ENCODE results near the gene ZNF554.

DNA sequence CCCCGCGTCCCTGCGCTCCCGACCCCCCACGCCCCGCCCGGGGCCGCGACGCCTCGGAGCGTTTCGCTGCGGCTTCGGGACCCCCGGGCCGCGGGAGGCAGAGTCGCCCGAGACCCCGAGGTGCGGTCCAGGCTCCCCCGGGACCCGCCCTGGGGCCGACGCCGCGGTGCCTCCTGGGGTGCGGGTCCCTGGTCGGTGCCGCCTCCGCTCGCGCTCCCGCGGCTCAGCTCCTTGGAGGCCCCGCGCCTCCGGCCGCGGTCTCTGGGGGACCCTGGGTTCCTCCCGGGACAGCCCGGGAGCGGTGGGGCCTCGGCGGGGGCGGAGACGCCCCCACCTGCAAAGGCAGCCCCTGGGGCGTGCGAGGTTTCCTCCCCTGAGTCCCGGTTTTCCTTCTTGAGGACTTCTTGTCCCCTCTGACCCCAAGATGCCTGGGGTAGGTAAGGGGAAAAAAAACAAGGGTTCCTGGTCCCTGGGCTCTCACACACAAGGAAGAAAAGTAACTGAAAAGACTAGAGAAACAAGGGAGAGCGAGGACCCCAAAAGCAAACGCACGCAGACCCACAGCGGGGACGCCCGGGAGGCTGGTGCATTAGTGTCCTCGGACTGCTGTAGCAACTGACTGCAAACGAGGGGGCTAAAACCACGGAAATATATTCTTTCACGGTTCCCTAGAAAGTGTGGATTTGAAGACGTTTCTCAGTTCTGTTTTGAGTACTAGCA lies 22.3 kb downstream of the ZNF554 start:
- TF ChIP-seq, protein P1, sequence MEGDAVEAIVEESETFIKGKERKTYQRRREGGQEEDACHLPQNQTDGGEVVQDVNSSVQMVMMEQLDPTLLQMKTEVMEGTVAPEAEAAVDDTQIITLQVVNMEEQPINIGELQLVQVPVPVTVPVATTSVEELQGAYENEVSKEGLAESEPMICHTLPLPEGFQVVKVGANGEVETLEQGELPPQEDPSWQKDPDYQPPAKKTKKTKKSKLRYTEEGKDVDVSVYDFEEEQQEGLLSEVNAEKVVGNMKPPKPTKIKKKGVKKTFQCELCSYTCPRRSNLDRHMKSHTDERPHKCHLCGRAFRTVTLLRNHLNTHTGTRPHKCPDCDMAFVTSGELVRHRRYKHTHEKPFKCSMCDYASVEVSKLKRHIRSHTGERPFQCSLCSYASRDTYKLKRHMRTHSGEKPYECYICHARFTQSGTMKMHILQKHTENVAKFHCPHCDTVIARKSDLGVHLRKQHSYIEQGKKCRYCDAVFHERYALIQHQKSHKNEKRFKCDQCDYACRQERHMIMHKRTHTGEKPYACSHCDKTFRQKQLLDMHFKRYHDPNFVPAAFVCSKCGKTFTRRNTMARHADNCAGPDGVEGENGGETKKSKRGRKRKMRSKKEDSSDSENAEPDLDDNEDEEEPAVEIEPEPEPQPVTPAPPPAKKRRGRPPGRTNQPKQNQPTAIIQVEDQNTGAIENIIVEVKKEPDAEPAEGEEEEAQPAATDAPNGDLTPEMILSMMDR (IDR thresholded peaks at IDR 0.05; ENCODE audit: low read depth, low read length): no peak
- TF ChIP-seq EZH2phosphoT487 (IDR thresholded peaks at IDR 0.05; ENCODE audit: low read depth): no peak
